GM19043 (cell line): ENCODE results near the gene AFTPH.

Experiments used
- ATAC-seq: cut with Tn5 transposase; IDR thresholded peaks from one replicate; pipeline ENCODE4 v1.9.1; 2021; ENCODE audit warnings: low read depth; ENCODE audit not compliant: unreplicated experiment

Gene AFTPH

DNA sequence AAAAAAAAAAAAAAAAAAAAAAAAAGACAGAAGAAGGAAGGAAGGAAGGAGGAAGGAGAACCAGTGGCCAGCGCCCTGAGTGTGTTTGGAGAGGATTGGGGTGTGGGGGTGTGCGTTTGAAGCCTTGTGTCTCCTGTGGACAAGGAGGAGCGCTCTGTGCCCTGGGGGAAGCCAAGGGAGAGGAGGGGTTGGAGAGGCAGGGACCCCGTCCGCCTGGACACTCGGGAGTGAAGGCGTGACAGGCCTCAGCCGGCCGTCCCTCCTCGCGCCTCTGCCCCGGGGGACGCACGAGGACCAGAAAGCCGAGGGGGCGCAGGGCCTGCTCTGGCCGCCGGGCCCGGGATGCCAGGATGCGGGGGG is 84.7 kb downstream of the AFTPH start:
- ATAC-seq, result no peak

DNA sequence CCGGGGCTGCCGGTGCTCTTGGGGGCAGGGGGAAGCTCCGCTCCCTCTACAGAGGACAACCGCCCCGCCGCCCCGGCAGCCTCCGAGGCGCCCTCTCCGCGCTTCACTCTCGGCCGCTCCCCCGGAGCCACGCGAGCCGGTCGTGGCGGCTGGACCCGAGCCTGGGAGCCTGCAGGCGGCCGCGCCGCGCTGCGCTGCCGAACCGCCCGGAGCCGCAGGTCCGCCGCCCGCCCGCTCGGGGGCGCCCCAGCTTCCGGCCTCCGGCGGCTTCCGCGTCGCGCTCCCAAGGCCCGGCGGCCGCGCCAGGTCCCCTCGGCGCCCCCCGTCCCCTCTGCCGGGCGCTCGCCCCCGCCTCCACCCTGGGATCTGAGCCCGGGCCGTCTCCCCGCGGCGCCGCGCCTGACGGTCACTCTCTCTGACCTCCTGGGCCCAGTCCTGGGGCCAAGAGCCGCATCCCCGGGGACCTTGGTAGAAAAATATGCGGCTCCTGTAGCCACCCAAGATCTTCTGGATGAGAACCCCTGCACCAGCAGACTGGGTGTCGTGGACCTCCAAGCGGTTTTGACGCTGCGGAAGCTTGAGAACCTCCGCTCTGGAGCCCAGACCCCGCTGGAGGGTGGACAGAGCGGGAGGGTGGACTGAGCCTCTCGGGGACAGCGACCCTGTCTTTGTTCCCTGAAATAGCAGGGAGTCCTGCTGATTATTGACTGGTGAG is 85.3 kb downstream of the AFTPH start:
- ATAC-seq, result peak; percentile 30

DNA sequence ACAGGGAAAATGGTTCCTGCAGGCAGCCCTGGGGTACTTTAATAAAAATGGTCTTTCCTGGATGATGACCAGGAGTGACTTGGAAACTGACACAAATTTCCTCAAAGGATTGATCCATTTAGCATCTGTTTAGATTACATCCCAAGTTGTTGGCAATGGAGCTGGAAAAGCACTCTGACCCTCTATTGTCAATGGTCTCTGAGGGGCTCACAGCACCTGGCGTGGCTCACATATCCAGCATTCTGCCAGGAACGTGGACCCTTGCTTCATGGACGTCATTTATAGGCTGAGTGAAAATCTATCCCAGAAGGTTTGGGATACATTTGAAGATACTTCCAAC is 85.8 kb downstream of the AFTPH start:
- ATAC-seq, result no peak

DNA sequence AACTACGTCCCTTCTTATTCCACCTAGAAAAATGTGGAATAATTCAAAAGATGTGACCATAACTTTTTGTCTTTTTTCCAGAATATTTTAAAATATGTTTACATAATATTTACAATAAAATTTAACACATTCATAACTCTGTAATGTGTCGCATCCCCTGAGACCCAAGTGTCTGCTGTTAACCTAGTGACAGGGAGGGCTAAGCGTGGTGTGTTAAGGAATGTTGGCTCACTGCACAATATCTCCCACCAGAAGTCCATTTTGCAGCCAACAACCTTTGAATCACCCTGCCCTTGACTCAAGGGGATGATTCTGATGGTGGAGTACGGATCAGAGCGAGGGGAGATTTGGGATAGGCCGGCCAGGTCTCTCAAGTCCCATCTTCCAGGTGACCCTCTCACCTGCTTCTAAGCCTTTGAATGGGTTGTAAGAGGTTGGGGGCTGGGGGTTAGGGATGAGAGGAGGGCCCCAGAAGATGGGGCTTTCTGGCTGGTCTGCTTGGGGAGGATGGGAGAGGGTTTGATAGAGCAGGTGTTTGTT is 86.3 kb downstream of the AFTPH start:
- ATAC-seq, result no peak

DNA sequence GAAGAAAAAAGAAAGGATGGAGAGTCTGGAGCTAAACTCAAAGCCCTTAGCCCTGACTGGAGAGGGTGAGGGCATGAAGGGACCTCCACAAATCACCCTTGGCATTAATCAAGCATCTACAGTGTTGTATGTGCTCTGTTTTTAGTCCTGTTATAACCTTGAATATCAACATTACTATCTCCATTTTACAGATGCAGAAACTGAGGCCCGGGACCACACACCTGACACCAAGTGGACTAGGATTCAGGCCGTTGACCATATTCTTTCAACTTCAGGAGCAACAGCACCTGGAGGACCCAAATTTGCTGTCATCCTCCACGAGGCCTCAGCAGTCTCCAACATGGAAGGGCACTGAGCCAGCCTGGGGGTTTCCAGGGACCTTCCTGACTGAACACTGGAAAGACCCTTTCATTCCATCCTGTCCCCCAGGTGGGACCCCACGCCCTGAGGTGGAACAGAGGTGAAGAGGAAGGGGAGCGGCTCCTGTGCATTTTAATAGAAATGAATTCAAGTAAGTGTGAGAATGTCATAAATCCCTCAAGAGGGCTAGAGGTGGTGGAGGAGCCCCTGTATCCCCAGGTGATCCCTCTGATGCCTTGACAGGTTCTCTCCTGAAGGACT is 88.6 kb downstream of the AFTPH start:
- ATAC-seq, result no peak

DNA sequence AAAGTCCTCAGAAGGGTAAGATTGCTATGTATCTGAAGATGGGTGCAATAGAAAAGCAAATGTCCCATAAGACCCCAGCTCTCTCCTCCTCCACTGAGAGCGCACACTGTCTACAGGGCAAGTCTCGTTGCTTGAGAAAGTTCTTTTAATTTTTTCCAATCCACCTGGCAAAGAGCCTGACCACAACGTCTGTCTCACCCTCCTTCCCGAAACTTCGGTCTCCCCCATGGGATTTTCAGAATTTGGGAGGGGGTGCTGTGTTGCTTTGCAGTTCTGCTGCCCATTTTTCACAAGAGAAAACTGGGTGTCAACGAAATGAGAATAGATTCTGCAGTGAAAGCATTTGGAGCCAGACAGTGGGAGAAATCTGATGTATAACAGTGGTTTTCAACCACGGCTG is 89.1 kb downstream of the AFTPH start:
- ATAC-seq, result no peak

DNA sequence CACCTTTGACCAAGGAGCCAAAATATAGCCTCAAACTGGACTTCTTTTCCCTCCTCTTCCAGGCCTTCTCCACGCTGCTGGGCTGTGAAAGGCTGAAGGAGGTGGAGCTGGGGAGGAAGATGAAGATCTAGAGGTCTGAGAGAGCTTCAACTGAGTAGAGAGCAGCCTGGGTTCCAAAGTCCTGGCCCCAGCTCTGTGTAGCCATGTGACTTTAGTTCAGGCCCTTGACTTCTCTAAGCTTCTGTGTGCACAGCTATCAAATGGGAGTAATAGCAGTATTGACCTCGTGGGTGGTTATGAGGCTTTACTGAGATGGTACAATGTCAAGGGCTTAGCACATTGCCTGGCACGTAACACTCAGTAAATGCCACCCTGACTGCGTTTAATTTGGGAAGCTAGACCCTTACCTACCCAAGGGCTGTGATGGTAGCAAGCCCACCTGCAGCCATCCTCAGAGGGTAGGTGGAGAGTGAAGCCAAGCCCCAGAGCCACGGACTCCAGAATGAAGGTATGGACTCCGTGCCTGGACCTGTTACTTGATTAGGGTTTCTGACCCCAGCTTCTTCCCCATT is 91.2 kb downstream of the AFTPH start:
- ATAC-seq, result no peak

DNA sequence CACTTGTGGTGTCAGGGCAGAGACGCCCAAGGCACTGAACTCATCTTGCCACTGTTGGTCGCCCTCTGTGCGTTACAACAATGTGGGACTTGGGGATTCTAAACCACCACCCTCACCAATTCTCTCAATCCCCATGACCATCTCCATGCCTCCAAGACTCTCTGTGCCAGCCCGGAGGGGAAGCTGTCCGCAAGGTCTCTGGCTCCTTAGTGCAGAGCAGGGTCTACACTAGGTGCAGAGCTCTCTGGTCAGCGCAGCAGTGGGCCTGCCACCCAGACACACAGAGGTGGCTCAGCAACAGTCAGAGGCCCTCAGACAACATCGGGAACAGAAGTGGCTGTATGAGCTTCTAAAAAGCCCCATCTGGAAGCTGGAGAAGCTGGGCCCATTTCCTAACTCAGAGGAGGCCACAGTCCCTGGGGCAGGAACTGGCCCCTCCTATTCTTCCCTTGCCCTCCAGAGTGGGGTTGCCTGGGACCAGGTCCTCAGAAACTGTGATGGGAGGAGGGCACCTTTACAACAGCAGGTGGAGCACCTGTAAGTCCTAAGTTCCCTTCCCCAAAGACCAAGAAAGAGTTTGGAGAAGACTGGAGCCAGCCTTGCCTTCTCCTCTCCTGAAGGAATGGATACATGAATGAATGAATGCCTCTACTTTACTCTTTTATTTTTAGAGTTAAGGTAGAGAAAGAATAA is 91.9 kb downstream of the AFTPH start:
- no peak for ATAC-seq

DNA sequence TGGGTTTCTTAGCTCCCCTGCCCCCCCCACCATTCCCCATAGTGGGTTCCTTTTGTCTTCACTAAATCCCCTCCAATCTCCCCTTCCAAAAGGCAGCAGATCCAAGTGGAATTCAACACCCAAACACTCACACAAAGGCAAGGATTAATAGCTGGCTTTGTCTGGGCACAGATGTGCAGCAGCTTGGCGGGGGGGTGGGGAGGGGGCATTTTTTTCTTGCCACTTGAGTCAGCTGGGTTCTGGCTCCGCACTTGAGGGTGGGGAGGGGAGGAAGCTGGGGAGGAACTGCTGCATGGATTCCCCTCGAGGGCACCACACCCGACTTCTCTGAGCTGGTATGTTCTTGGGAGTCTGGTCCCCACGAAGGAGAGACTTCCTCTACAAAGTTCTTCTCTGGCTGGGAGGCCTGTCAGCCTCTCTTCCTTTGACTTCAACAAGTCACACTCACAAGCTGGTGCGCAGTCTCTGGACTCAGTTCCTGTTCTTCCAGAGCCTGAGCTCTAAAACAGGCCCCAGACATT is 93.6 kb downstream of the AFTPH start:
- no peak for ATAC-seq

DNA sequence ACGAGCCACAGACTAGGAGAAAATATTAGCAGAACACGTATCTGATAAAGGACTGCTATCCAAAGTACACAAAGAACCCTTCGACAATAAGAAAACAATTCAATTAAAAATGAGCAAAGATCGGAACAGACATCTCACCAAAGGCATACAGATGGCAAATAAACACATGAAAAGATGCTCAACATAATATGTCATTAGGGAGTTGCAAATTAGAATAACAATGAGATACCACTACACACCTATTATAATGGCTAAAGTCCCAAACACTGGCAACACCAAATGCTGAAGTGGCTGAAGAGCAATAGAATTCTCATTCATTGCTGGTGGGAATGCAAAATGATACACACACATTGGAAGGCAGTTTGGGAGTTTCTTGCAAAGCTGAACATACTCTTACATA is 96.5 kb downstream of the AFTPH start:
- no peak for ATAC-seq

DNA sequence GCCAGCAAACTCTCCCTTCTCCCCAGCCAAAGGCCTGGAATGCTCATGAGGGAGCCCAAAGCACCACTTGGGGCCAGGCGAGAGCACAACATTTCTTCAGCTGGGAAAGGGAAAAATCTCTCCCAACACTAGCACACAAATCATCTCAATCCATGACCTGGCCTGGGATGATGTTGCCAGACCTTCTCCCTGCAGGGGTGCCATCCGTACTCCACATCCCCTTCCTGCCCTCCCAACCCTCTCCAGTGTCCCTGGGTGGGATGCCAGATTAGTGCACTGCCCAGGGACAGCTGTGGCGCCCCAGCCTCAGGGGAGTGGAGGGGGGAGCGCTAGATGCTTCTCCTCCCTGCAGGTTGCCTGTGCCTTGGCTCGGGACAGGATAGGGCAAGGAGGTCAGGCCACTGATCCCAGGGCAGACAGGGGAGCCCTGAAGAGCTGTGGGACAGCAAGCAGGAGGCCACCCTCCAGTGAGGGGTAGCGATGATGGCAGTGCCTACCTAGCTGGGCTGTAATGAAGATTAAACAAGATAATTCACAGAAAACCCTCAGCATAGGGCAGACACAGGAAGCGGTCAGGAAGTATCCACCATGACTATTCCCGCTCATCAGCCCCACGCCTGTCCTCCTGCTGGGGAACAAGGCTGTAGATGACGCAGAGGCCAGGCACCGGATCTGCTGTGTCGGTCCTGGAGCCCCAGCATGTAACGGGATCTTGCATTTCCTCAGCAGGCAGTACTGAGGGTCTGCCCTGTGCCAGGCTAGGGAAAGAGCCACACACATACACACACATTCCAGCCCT is 98.5 kb downstream of the AFTPH start:
- ATAC-seq, result no peak

DNA sequence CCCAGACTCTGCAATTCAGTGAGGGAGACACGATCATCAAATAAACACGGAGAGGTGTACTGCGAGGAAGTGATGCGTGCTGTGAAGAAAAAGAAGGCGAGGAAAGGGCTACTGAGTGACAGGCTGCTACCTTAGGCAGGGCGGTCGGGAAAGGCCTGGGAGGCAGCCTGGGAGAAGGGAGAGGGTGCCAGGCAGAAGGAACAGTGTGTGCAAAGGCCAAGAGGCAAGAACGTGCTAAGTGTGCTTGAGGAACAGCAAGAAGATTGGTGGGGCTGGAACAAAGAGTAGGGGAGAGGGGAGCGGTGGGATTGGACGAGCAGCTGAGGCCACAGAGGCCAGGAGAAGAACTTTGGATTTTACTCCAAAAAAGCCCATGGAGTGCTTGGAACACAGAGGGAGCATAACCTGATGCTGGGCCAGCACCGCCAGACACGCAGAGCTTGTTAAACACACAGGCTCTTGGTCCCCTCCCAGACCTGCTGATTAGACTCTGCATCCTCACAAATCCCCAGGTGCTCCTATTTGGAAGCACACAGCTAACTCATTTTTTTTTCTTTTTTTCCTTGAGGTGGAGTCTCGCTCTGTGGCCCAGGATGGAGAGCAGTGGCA is 99.2 kb downstream of the AFTPH start:
- ATAC-seq, result no peak

DNA sequence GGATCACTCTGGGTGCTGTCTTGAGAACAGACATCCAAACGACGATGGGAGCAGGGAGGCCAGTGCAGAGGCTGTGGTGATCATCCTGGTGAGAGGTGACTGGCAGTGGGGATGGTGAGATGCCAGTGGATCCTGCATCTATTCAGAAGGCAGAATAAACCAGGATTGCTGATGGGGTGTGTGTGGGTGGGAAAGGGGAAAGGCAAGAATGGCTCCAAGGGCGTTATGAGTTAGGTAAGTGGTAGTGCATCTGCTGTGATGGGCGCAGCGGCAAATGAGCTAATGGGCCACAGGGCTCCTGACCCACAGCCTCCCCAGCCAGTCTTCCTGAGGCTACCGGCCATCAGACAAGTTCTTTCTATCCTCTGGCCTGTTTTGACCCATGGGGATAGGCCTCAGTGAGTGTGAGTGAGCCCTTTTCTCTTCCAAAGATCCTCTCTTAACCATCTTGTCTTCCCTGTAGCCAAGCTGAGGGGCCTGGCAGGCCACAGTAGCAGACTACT is 100.0 kb downstream of the AFTPH start:
- no peak for ATAC-seq

DNA sequence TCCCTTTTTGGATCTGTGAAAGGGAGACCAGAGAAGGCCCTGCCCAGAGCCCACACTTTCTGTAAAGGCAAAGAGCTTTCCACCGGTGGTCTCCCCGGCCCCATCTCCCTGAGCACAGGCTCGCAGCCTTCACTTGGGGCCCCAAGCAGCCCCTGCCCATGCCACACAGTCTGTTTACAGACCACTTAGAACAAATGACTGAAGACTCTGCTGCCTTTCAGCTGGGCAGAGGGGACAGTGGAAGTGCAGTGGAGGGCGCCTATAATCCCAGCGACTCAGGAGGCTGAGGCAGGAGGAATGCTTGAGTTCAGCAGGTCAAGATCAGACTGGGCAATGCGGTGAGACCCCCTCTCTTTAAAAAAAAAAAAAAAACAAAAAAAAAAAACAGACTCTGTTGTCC is 100.7 kb downstream of the AFTPH start:
- no peak for ATAC-seq

DNA sequence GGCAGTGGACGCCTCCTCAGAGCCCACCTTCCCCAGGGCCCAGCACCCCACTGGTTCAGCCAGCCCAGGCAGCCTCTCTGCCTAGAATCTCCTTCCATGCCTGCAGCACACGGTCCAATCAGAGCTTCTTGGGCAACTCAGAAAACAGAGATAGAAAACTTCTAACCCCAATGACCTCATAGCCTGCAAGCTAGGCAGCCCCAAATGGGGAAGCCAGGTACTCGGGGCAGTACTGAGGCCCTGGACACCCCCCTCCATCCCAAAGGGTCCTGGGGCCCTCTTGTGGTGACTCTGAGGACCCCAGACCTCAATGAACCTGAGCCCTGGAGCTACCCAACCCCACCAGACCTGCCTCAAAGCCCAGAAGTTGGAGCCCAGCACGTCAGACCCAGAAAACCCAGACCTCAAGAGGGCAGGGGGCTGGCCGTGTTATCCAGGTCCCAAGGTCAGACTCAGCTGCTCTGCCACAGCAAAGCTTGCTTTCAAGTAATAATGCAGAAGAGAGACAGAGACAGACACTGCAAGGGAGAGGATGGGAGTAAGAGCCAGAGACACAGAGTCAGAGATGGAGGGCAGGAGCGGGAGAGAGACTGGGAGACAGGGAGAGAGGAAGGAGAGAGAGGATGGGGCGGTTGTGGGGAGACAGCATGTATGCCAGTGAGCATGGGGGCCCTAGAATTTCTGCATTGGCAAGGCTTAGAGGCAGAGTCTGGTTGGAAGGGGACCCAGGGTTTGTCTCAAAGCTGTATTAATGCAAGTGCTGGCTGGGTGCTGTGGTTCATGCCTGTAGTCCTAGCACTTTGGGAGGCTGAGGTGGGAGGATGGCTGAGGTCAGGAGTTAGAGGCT is 101.4 kb downstream of the AFTPH start:
- ATAC-seq, result no peak

DNA sequence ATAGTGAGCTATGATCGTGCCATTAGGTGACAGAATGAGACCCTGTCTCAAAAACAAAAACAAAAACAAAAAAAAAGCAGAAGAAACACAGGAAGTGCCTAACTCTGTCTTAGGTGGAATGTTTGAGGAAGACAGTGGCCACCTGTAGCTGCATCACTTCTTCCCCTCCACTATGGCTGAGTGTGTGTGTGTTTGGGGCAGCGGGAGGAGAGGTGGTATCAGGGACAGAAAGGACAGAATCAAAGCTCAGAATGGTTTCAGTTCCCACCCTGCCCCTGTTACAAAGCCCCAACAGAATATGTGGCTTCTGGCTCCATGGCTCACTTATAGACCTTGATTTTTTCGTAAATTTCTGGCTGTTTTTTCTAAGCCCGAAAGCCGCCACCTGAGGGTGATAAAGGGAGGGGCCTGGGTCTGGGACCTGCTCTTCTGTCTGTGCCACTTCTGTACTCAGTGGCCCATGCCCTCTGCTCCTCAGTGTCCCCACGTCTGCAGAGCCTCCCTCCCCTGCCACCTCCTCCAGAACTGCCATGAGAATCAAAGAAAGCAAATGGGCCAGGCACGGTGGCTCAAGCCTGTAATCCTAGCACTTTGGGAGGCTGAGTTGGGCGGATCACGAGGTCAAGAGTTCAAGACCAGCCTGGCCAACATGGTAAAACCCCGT is 102.2 kb downstream of the AFTPH start:
- ATAC-seq, result no peak

DNA sequence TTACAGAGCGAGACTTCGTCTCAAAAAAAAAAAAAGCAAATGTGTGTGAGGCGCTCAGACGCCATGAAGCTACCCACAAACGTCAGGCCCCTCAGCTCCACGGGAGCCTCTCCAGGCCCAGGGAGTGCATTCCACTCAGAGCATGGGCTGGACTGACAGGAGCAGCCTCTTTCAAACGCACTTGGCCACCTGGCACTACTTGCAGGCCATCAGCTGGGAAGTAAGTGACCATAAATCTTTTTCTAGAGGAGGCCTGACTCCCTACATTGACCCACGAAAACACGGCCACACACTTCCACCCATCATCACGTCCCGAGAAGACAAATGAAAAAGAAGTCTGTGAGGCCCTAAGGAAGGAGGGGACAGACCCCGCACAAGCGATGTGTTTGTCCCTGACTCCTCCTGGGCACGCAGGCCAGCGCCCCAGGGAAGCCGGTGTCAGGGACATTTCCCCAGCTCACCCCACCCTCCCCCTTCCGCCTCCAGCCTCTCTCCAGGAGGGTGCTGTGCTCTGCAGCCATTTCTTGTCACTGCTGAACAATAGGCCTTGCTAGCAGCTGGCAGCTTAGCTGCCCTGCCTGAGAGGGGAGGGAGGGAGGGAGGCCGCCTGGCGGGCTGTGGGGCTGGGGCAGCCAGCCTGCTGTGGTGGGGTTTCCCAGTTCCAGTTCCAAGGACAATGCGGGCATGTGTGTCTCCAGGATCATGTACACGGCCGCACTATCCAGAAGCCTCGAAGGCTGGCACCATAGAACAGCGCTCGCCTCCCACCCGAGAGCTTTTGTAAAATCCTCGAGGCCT is 103.0 kb downstream of the AFTPH start:
- ATAC-seq, result no peak
